ENCODE measurements around the gene PUS3.

PUS3 gene

GRCh38 chr11:125910226-125910849 lies 7.3 kb upstream of the PUS3 start:
- no peaks in the 10 kb centered on the region for H3K4me1 Mint-ChIP-seq (ENCODE audit: low read depth)
- H3K27ac Mint-ChIP-seq: no peak overlapping the region
- H3K36me3 Mint-ChIP-seq: no peaks in the 10 kb centered on the region
- peaks cover 7% of the 10 kb centered on the region for H3K27me3 Mint-ChIP-seq
- no peak overlapping the region for H3K4me3 Mint-ChIP-seq
- no peaks in the 10 kb centered on the region for H3K9me3 Mint-ChIP-seq (ENCODE audit: low read depth)

GRCh38 chr11:125904678-125905077 lies 1.7 kb upstream of the PUS3 start:
- Mint-ChIP-seq H3K9me3 (ENCODE audit: low read depth) (no peaks in the 10 kb centered on the region), H3K36me3 (peaks cover 1% of the 10 kb centered on the region), H3K4me1 (ENCODE audit: low read depth) (peaks cover 31% of the 10 kb centered on the region), H3K4me3 (peak overlapping the region; percentile 86), H3K27ac (no peak overlapping the region), H3K27me3 (peaks cover 8% of the 10 kb centered on the region)

GRCh38 chr11:125903711-125904659 lies 979 bp upstream of the PUS3 start, which contains the start of gene DDX25:
Gene DDX25 (plus strand): TSS chr11:125904508. CDS start chr11:125904518, 10 bp downstream.
- peaks cover 8% of the 10 kb centered on the region for H3K27me3 Mint-ChIP-seq
- peaks cover 38% of the 10 kb centered on the region for H3K4me1 Mint-ChIP-seq (ENCODE audit: low read depth)
- no peaks in the 10 kb centered on the region for H3K9me3 Mint-ChIP-seq (ENCODE audit: low read depth)
- H3K36me3 Mint-ChIP-seq: peaks cover 4% of the 10 kb centered on the region
- peak within 1 kb of the TSS; percentile 96 for H3K27ac Mint-ChIP-seq
- peak within 1 kb of the TSS; percentile 98 for H3K4me3 Mint-ChIP-seq

GRCh38 chr11:125902277-125902926 lies 604 bp downstream of the PUS3 start:
- Mint-ChIP-seq H3K27me3 (peaks cover 8% of the 10 kb centered on the region), H3K27ac (peak overlapping the region; percentile 96), H3K4me3 (peak overlapping the region; percentile 98), H3K9me3 (ENCODE audit: low read depth) (no peaks in the 10 kb centered on the region), H3K4me1 (ENCODE audit: low read depth) (peaks cover 41% of the 10 kb centered on the region), H3K36me3 (peaks cover 7% of the 10 kb centered on the region)

- peaks cover 8% of the 10 kb centered on the region for H3K27me3 Mint-ChIP-seq
- H3K9me3 Mint-ChIP-seq (ENCODE audit: low read depth): no peaks in the 10 kb centered on the region
- H3K4me3 Mint-ChIP-seq: peak overlapping the region; percentile 98
- peaks cover 44% of the 10 kb centered on the region for H3K4me1 Mint-ChIP-seq (ENCODE audit: low read depth)
- H3K36me3 Mint-ChIP-seq: peaks cover 7% of the 10 kb centered on the region
- peak overlapping the region; percentile 50 for H3K27ac Mint-ChIP-seq
Measured at GRCh38 chr11:125901872-125902271, 1.1 kb downstream of the PUS3 start.

- peaks cover 3% of the 10 kb centered on the region for H3K36me3 Mint-ChIP-seq
- peaks cover 29% of the 10 kb centered on the region for H3K4me1 Mint-ChIP-seq (ENCODE audit: low read depth)
- no peak overlapping the region for H3K4me3 Mint-ChIP-seq
- no peak overlapping the region for H3K27ac Mint-ChIP-seq
- H3K9me3 Mint-ChIP-seq (ENCODE audit: low read depth): no peaks in the 10 kb centered on the region
- H3K27me3 Mint-ChIP-seq: no peaks in the 10 kb centered on the region
Measured at GRCh38 chr11:125892994-125893393, 10.0 kb downstream of the PUS3 start.

GRCh38 chr11:125892071-125892470 lies 10.9 kb downstream of the PUS3 start:
- H3K9me3 Mint-ChIP-seq (ENCODE audit: low read depth): no peaks in the 10 kb centered on the region
- no peak overlapping the region for H3K27ac Mint-ChIP-seq
- peaks cover 2% of the 10 kb centered on the region for H3K36me3 Mint-ChIP-seq

GRCh38 chr11:125890447-125891100 lies 12.4 kb downstream of the PUS3 start:
- Mint-ChIP-seq H3K27me3 (no peaks in the 10 kb centered on the region), H3K36me3 (peaks cover 2% of the 10 kb centered on the region), H3K4me3 (no peak overlapping the region), H3K9me3 (ENCODE audit: low read depth) (no peaks in the 10 kb centered on the region), H3K27ac (no peak overlapping the region), H3K4me1 (ENCODE audit: low read depth) (peaks cover 28% of the 10 kb centered on the region)

More at GRCh38 chr11:125892071-125892470, 10.9 kb downstream of the PUS3 start:
- Mint-ChIP-seq H3K4me1 (ENCODE audit: low read depth) (peaks cover 29% of the 10 kb centered on the region), H3K27me3 (no peaks in the 10 kb centered on the region), H3K4me3 (no peak overlapping the region)

GRCh38 chr11:125887373-125888324 lies 15.4 kb downstream of the PUS3 start, which contains the start of gene HYLS1:
Gene HYLS1 (plus strand): TSS chr11:125887668. CDS start chr11:125899369, 11,701 bp downstream.
- Mint-ChIP-seq H3K27ac (peak within 1 kb of the TSS; percentile 84), H3K27me3 (no peaks in the 10 kb centered on the region), H3K4me1 (ENCODE audit: low read depth) (peaks cover 25% of the 10 kb centered on the region), H3K4me3 (peak within 1 kb of the TSS; percentile 88), H3K9me3 (ENCODE audit: low read depth) (no peaks in the 10 kb centered on the region), H3K36me3 (no peaks in the 10 kb centered on the region)

- Mint-ChIP-seq H3K9me3 (ENCODE audit: low read depth) (no peaks in the 10 kb centered on the region), H3K4me3 (peak overlapping the region; percentile 88), H3K27me3 (no peaks in the 10 kb centered on the region), H3K4me1 (ENCODE audit: low read depth) (peaks cover 25% of the 10 kb centered on the region), H3K27ac (peak overlapping the region; percentile 84), H3K36me3 (no peaks in the 10 kb centered on the region)
Measured at GRCh38 chr11:125886997-125887372, 16.0 kb downstream of the PUS3 start.

GRCh38 chr11:125883375-125883774 lies 19.6 kb downstream of the PUS3 start:
- Mint-ChIP-seq H3K4me3 (no peak overlapping the region), H3K4me1 (ENCODE audit: low read depth) (peaks cover 12% of the 10 kb centered on the region), H3K27ac (no peak overlapping the region), H3K27me3 (no peaks in the 10 kb centered on the region), H3K36me3 (no peaks in the 10 kb centered on the region), H3K9me3 (ENCODE audit: low read depth) (no peaks in the 10 kb centered on the region)

GRCh38 chr11:125881291-125881690 lies 21.7 kb downstream of the PUS3 start:
- Mint-ChIP-seq H3K36me3 (no peaks in the 10 kb centered on the region), H3K4me3 (no peak overlapping the region), H3K9me3 (ENCODE audit: low read depth) (no peaks in the 10 kb centered on the region), H3K27ac (no peak overlapping the region), H3K27me3 (no peaks in the 10 kb centered on the region), H3K4me1 (ENCODE audit: low read depth) (no peaks in the 10 kb centered on the region)

GRCh38 chr11:125874556-125875124 lies 28.4 kb downstream of the PUS3 start:
- Mint-ChIP-seq H3K27me3 (peaks cover 2% of the 10 kb centered on the region), H3K36me3 (no peaks in the 10 kb centered on the region), H3K27ac (no peak overlapping the region), H3K9me3 (ENCODE audit: low read depth) (no peaks in the 10 kb centered on the region), H3K4me1 (ENCODE audit: low read depth) (no peaks in the 10 kb centered on the region), H3K4me3 (no peak overlapping the region)

All from activated naive CD8-positive, alpha-beta T cell (primary cell).